ENCODE measurements around the gene SRPRB.

DNA sequence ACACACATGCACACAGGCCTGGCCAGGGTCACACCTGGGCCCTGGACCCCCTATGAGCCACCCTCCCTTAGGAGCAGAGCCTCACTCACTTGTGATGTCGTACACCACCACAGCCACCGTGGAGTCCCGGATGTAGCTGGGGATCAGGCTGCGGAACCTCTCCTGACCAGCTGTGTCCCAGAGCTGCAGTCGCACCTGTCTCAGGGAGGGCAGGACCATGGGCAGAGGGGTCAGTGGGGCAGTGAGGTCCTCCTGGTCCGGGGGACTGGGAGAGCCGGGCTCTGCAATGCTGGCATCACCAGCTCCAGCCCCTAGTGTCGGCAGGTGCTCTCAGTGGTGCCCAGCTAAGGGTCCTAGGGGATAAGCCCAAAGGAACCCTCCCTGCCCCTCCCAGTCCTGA is 35.6 kb downstream of the SRPRB start:
- TF ChIP-seq, protein P1, sequence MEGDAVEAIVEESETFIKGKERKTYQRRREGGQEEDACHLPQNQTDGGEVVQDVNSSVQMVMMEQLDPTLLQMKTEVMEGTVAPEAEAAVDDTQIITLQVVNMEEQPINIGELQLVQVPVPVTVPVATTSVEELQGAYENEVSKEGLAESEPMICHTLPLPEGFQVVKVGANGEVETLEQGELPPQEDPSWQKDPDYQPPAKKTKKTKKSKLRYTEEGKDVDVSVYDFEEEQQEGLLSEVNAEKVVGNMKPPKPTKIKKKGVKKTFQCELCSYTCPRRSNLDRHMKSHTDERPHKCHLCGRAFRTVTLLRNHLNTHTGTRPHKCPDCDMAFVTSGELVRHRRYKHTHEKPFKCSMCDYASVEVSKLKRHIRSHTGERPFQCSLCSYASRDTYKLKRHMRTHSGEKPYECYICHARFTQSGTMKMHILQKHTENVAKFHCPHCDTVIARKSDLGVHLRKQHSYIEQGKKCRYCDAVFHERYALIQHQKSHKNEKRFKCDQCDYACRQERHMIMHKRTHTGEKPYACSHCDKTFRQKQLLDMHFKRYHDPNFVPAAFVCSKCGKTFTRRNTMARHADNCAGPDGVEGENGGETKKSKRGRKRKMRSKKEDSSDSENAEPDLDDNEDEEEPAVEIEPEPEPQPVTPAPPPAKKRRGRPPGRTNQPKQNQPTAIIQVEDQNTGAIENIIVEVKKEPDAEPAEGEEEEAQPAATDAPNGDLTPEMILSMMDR (IDR thresholded peaks at IDR 0.05), result no peak
- TF ChIP-seq POLR2AphosphoS2 (conservative IDR thresholded peaks at IDR 0.05; ENCODE audit: low read length) (no peak), RFX5 (IDR thresholded peaks at IDR 0.05) (no peak), RAD21 (conservative IDR thresholded peaks at IDR 0.05 in 1 of 2, IDR thresholded peaks at IDR 0.05 in 1 of 2) (no peak), JUNB (IDR thresholded peaks at IDR 0.05) (no peak)
- TF ChIP-seq, protein P2, sequence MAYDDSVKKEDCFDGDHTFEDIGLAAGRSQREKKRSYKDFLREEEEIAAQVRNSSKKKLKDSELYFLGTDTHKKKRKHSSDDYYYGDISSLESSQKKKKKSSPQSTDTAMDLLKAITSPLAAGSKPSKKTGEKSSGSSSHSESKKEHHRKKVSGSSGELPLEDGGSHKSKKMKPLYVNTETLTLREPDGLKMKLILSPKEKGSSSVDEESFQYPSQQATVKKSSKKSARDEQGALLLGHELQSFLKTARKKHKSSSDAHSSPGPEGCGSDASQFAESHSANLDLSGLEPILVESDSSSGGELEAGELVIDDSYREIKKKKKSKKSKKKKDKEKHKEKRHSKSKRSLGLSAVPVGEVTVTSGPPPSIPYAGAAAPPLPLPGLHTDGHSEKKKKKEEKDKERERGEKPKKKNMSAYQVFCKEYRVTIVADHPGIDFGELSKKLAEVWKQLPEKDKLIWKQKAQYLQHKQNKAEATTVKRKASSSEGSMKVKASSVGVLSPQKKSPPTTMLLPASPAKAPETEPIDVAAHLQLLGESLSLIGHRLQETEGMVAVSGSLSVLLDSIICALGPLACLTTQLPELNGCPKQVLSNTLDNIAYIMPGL (CRISPR knock-in tag; IDR thresholded peaks at IDR 0.05; ENCODE audit: borderline replicate concordance), result no peak

All from A549 (cell line).